Measurements from ENCODE around the gene SLC2A3. TPM values are rescaled to one million over a fixed set of nuclear protein-coding genes. Genes with fewer than 3 reads are reported as not detected.
"Not testable (repeated sequence)": the region's sequence is repeated elsewhere in the genome, so short reads cannot be mapped to it uniquely, and the experiment has no call there.

The SLC2A3 gene
- total and polyA plus RNA-seq, 2 donors (not counting 3 experiments of a cell fraction or from before 2014, with no cell fraction given) = 13.9 to 20.8 TPM

GRCh38 chr12:7982332-7982735 is 46.3 kb upstream of the SLC2A3 start:
- not testable (repeated sequence) for H2AFZ ChIP-seq (ENCODE audit: low read depth, low read length)

GRCh38 chr12:7981446-7981845 is 45.5 kb upstream of the SLC2A3 start:
- intact Hi-C loops (cut with micrococcal nuclease) = no loop called here

More at GRCh38 chr12:7982332-7982735, 46.3 kb upstream of the SLC2A3 start:
- intact Hi-C loops (cut with micrococcal nuclease); H3K9ac ChIP-seq (replicated peaks; ENCODE audit: extremely low read depth, insufficient read depth, low read length); DNase-seq (ENCODE audit: low read depth, low spot score); H4K20me1 ChIP-seq (replicated peaks; ENCODE audit: control insufficient read depth, extremely low read depth, insufficient read depth, low read length); H3K9me3 ChIP-seq (replicated peaks; ENCODE audit: control insufficient read depth, insufficient read depth, low read length); H3K9me1 ChIP-seq (replicated peaks; ENCODE audit: control insufficient read depth, extremely low read depth, insufficient read depth, low read length); POLR2A ChIA-PET; dilution Hi-C loops (cut with MboI; ENCODE audit: extremely low pct_ligation_motif_present, low sequenced_read_pairs); H3K4me1 ChIP-seq (ENCODE audit: control insufficient read depth, extremely low read depth, insufficient read depth, low read length); H3K27me3 ChIP-seq (ENCODE audit: control insufficient read depth in 2 of 2, insufficient read depth in 2 of 2, low read length in 2 of 2); FAIRE-seq; H3K36me3 ChIP-seq (ENCODE audit: control insufficient read depth in 2 of 2, extremely low read depth in 1 of 2, insufficient read depth in 2 of 2, low read length in 2 of 2); H3K27ac ChIP-seq (ENCODE audit: insufficient read depth, low read depth, low read length); H3K4me3 ChIP-seq (replicated peaks in 1 of 3; ENCODE audit: insufficient read depth in 1 of 3, low read depth in 1 of 3, low read length in 3 of 3); H3K4me2 ChIP-seq (ENCODE audit: insufficient read depth, low read length); H3K79me2 ChIP-seq (ENCODE audit: control insufficient read depth, insufficient read depth, low read length); BruUV-seq (replicated peaks): not testable (repeated sequence)
- CTCF ChIA-PET = interaction anchor here (1.2 kb wide), 1 partner anchor 82 kb away, joined by 4 read pairs; no protein-coding TSS in a partner anchor

More at GRCh38 chr12:7981446-7981845, 45.5 kb upstream of the SLC2A3 start:
- CTCF ChIA-PET = interaction anchor here (1.2 kb wide), 2 partner anchors 48 to 81 kb away, joined by 3 to 4 read pairs; no protein-coding TSS in a partner anchor
- H3K27ac ChIP-seq (ENCODE audit: insufficient read depth, low read depth, low read length) = no peak overlapping the region
- FAIRE-seq = no peak
- H3K4me1 ChIP-seq (ENCODE audit: control insufficient read depth, extremely low read depth, insufficient read depth, low read length) = no peaks in the 10 kb centered on the region
- H3K9ac ChIP-seq (replicated peaks; ENCODE audit: extremely low read depth, insufficient read depth, low read length) = no peak overlapping the region
- no peaks in the 10 kb centered on the region for H3K79me2 ChIP-seq (ENCODE audit: control insufficient read depth, insufficient read depth, low read length)
- no TSS peak for BruUV-seq (replicated peaks)
- H2AFZ ChIP-seq (ENCODE audit: low read depth, low read length) = no peak overlapping the region
- no peaks in the 10 kb centered on the region for H3K36me3 ChIP-seq (ENCODE audit: control insufficient read depth in 2 of 2, extremely low read depth in 1 of 2, insufficient read depth in 2 of 2, low read length in 2 of 2)
- no peak overlapping the region for H3K4me3 ChIP-seq (replicated peaks in 1 of 3; ENCODE audit: insufficient read depth in 1 of 3, low read depth in 1 of 3, low read length in 3 of 3)
- no peaks in the 10 kb centered on the region for H3K9me1 ChIP-seq (replicated peaks; ENCODE audit: control insufficient read depth, extremely low read depth, insufficient read depth, low read length)
- H3K27me3 ChIP-seq (ENCODE audit: control insufficient read depth in 2 of 2, insufficient read depth in 2 of 2, low read length in 2 of 2) = no peaks in the 10 kb centered on the region
- H3K4me2 ChIP-seq (ENCODE audit: insufficient read depth, low read length) = no peak overlapping the region
- no peaks in the 10 kb centered on the region for H3K9me3 ChIP-seq (replicated peaks; ENCODE audit: control insufficient read depth, insufficient read depth, low read length)
- no peak for DNase-seq (ENCODE audit: low read depth, low spot score)
- TF ChIP-seq POLR2A (IDR thresholded peaks at IDR 0.05; ENCODE audit: low read depth, low read length) (no peak), EZH2 (IDR thresholded peaks at IDR 0.05; ENCODE audit: borderline replicate concordance, low read depth, low read length, severe bottlenecking) (no peak), GATA2 (IDR thresholded peaks at IDR 0.05; ENCODE audit: insufficient read depth, insufficient read length, low read depth, low read length) (no peak), JUN (IDR thresholded peaks at IDR 0.05; ENCODE audit: borderline replicate concordance, insufficient read depth, insufficient read length, low read depth) (no peak), FOS (IDR thresholded peaks at IDR 0.05; ENCODE audit: borderline replicate concordance, insufficient read depth, low read length) (no peak), POLR2AphosphoS5 (IDR thresholded peaks at IDR 0.05; ENCODE audit: insufficient read depth, low read depth, low read length) (no peak), MYC (IDR thresholded peaks at IDR 0.05; ENCODE audit: low read depth, low read length) (no peak), MAX (IDR thresholded peaks at IDR 0.05; ENCODE audit: insufficient read depth, insufficient read length) (no peak), CTCF (IDR thresholded peaks at IDR 0.05; ENCODE audit: extremely low read depth in 1 of 2, insufficient read depth in 1 of 2, low read depth in 1 of 2, low read length in 2 of 2) (no peak)
- dilution Hi-C loops (cut with MboI; ENCODE audit: extremely low pct_ligation_motif_present, low sequenced_read_pairs) = no loop called here
- no peaks in the 10 kb centered on the region for H4K20me1 ChIP-seq (replicated peaks; ENCODE audit: control insufficient read depth, extremely low read depth, insufficient read depth, low read length)
- POLR2A ChIA-PET = interaction anchor here (0.6 kb wide), 1 partner anchor 45 kb away, joined by 3 read pairs; no protein-coding TSS in a partner anchor
